HG03175 (cell line): Measurements from ENCODE around the gene EXOSC2.

Source experiments
- ATAC-seq: cut with Tn5 transposase; IDR thresholded peaks from one replicate; pipeline ENCODE4 v1.9.1; 2021; ENCODE audit warnings: mild to moderate bottlenecking, moderate library complexity; ENCODE audit not compliant: unreplicated experiment

The EXOSC2 gene

GRCh38 chr9:130693426-130694191 is at the start of gene EXOSC2:
EXOSC2 (plus strand) TSS chr9:130693780; CDS start chr9:130693792, 12 bp downstream.
- peak; percentile 93 for ATAC-seq

GRCh38 chr9:130651221-130651620 is 42.4 kb upstream of the EXOSC2 start:
- ATAC-seq, result no peak

- ATAC-seq, result no peak
Observed at GRCh38 chr9:130651752-130652151, 41.8 kb upstream of the EXOSC2 start.

- ATAC-seq, result no peak
Observed at GRCh38 chr9:130654879-130655278, 38.7 kb upstream of the EXOSC2 start.

- ATAC-seq, result no peak
Observed at GRCh38 chr9:130658893-130659698, 34.5 kb upstream of the EXOSC2 start.

- ATAC-seq, result no peak
Observed at GRCh38 chr9:130659699-130660248, 33.8 kb upstream of the EXOSC2 start.

- ATAC-seq, result no peak
Observed at GRCh38 chr9:130660326-130660682, 33.3 kb upstream of the EXOSC2 start.

GRCh38 chr9:130660683-130661450 is 32.7 kb upstream of the EXOSC2 start:
- ATAC-seq, result no peak

- ATAC-seq, result no peak
Observed at GRCh38 chr9:130661451-130662098, 32.0 kb upstream of the EXOSC2 start.

- ATAC-seq, result no peak
Observed at GRCh38 chr9:130662099-130662969, 31.2 kb upstream of the EXOSC2 start.

GRCh38 chr9:130662970-130663257 is 30.7 kb upstream of the EXOSC2 start:
- no peak for ATAC-seq

- no peak for ATAC-seq
Observed at GRCh38 chr9:130663258-130663976, 30.2 kb upstream of the EXOSC2 start.

- no peak for ATAC-seq
Observed at GRCh38 chr9:130663977-130664250, 29.7 kb upstream of the EXOSC2 start.

- ATAC-seq, result no peak
Observed at GRCh38 chr9:130664251-130665028, 29.1 kb upstream of the EXOSC2 start, which contains the start of gene PRDM12. PRDM12 (plus strand) TSS chr9:130664594; CDS start chr9:130664654, 60 bp downstream.

GRCh38 chr9:130665029-130665430 is 28.6 kb upstream of the EXOSC2 start:
- no peak for ATAC-seq

- ATAC-seq, result no peak
Observed at GRCh38 chr9:130665431-130666392, 27.9 kb upstream of the EXOSC2 start.

- no peak for ATAC-seq
Observed at GRCh38 chr9:130666393-130667119, 27.0 kb upstream of the EXOSC2 start.
